HEK293 (cell line): ENCODE measurements around the gene MND1.

Experiments
- CTCF ChIA-PET: fragments of 350-600 bp; formaldehyde crosslinking; extraction: SDS; loops from one replicate; lab custom pipeline; 2021; ENCODE audit warnings: antibody characterized with exemption; lab: Yijun Ruan, JAX
- POLR2A ChIA-PET: fragments of 300-600 bp; formaldehyde crosslinking; extraction: SDS; loops from one replicate; lab custom pipeline; 2020; ENCODE audit warnings: antibody characterized with exemption, inconsistent platforms; lab: Yijun Ruan, JAX
- H3K27ac ChIP-seq: fragments of 200-500 bp; sonication (Bioruptor generic); 2 replicates; pipeline ENCODE4 v1.5.1; 2014; ENCODE audit warnings: low read depth, low read length, control low read depth, inconsistent platforms; ENCODE audit errors: extremely low read depth
- H3K36me3 ChIP-seq, 2 experiments: fragments of 200-500 bp in 1 of 2; sonication (Bioruptor generic) in 1 of 2; 1 replicate in 1 of 2; 2 replicates in 1 of 2; pipeline ENCODE4 v1.5.1; 2014 to 2017; ENCODE audit warnings: inconsistent platforms in 2 of 2, low read length in 2 of 2; ENCODE audit not compliant: control insufficient read depth in 2 of 2, insufficient read depth in 1 of 2
- H3K4me1 ChIP-seq: fragments of 200-500 bp; sonication (Bioruptor generic); 2 replicates; pipeline ENCODE4 v1.5.1; 2014; ENCODE audit warnings: mild to moderate bottlenecking, low read length, inconsistent platforms; ENCODE audit not compliant: control insufficient read depth, insufficient read depth
- H3K4me3 ChIP-seq: 2 replicates; pipeline ENCODE4 v1.5.1; 2011; ENCODE audit warnings: low read depth, mild to moderate bottlenecking, control low read depth, low read length, moderate library complexity
- H3K9me3 ChIP-seq: fragments of 200-500 bp; sonication (Bioruptor generic); 2 replicates; pipeline ENCODE4 v1.5.1; 2014; ENCODE audit warnings: low read depth, low read length, inconsistent platforms; ENCODE audit not compliant: control insufficient read depth, insufficient read depth
- KLF7 ChIP-seq: fragments of 450-650 bp; formaldehyde crosslinking; IDR thresholded peaks from 2 replicates; pipeline ENCODE4 v1.5.1; 2016; ENCODE audit warnings: missing biosample characterization, missing genetic modification characterization, borderline replicate concordance
- PRDM6 ChIP-seq: fragments of 450-650 bp; formaldehyde crosslinking; IDR thresholded peaks from 2 replicates; pipeline ENCODE4 v1.5.1; 2017; ENCODE audit warnings: missing biosample characterization, missing genetic modification characterization
- REST ChIP-seq: fragments of 450-650 bp; formaldehyde crosslinking; IDR thresholded peaks from 2 replicates; pipeline ENCODE4 v1.5.1; 2016; ENCODE audit warnings: missing biosample characterization, missing genetic modification characterization
- SP3 ChIP-seq: fragments of 450-650 bp; formaldehyde crosslinking; IDR thresholded peaks from 2 replicates; pipeline ENCODE4 v1.5.1; 2016; ENCODE audit warnings: missing biosample characterization, missing genetic modification characterization
- SP7 ChIP-seq: fragments of 450-650 bp; formaldehyde crosslinking; IDR thresholded peaks from 2 replicates; pipeline ENCODE4 v1.5.1; 2016; ENCODE audit warnings: missing biosample characterization, missing genetic modification characterization
- YY1 ChIP-seq: fragments of 450-650 bp; formaldehyde crosslinking; IDR thresholded peaks from 2 replicates; pipeline ENCODE4 v1.5.1; 2018; ENCODE audit warnings: missing biosample characterization, missing genetic modification characterization
- ZBTB10 ChIP-seq: fragments of 450-650 bp; formaldehyde crosslinking; IDR thresholded peaks from 2 replicates; pipeline ENCODE4 v1.5.1; 2016; ENCODE audit warnings: missing biosample characterization, missing genetic modification characterization
- ZBTB44 ChIP-seq: fragments of 450-650 bp; IDR thresholded peaks from 2 replicates; pipeline ENCODE4 v1.5.1; 2018; ENCODE audit warnings: missing biosample characterization, mild to moderate bottlenecking, missing genetic modification characterization
- ZBTB6 ChIP-seq: fragments of 450-650 bp; formaldehyde crosslinking; IDR thresholded peaks from 2 replicates; pipeline ENCODE4 v1.5.1; 2017; ENCODE audit warnings: missing biosample characterization, missing genetic modification characterization
- ZNF174 ChIP-seq: fragments of 450-650 bp; formaldehyde crosslinking; IDR thresholded peaks from 2 replicates; pipeline ENCODE4 v1.5.0; 2017; ENCODE audit warnings: missing biosample characterization, mild to moderate bottlenecking, missing genetic modification characterization
- ZNF23 ChIP-seq: fragments of 450-650 bp; formaldehyde crosslinking; IDR thresholded peaks from 2 replicates; pipeline ENCODE4 v1.5.1; 2016; ENCODE audit warnings: missing biosample characterization, missing genetic modification characterization, borderline replicate concordance
- ZNF37A ChIP-seq: fragments of 450-650 bp; IDR thresholded peaks from 2 replicates; pipeline ENCODE4 v1.5.1; 2018; ENCODE audit warnings: missing biosample characterization, missing genetic modification characterization
- ZNF518A ChIP-seq: fragments of 450-650 bp; formaldehyde crosslinking; conservative IDR thresholded peaks from 2 replicates; pipeline ENCODE4 v1.5.1; 2016; ENCODE audit warnings: low read depth, missing biosample characterization, missing genetic modification characterization
- ZNF560 ChIP-seq: fragments of 450-650 bp; formaldehyde crosslinking; IDR thresholded peaks from 2 replicates; pipeline ENCODE4 v1.5.1; 2017; ENCODE audit warnings: missing biosample characterization, missing genetic modification characterization, borderline replicate concordance
- ZNF571 ChIP-seq: fragments of 450-650 bp; formaldehyde crosslinking; IDR thresholded peaks from 2 replicates; pipeline ENCODE4 v1.5.0; 2017; ENCODE audit warnings: missing biosample characterization, missing genetic modification characterization
- ZNF747 ChIP-seq: fragments of 450-650 bp; formaldehyde crosslinking; IDR thresholded peaks from 2 replicates; pipeline ENCODE4 v1.5.1; 2016; ENCODE audit warnings: missing biosample characterization, missing genetic modification characterization
- ZSCAN18 ChIP-seq: fragments of 450-650 bp; formaldehyde crosslinking; IDR thresholded peaks from 2 replicates; pipeline ENCODE4 v1.5.1; 2016; ENCODE audit warnings: missing biosample characterization, missing genetic modification characterization
- ZSCAN5A ChIP-seq: fragments of 450-650 bp; formaldehyde crosslinking; IDR thresholded peaks from 2 replicates; pipeline ENCODE4 v1.5.1; 2016; ENCODE audit warnings: missing biosample characterization, missing genetic modification characterization

The MND1 gene

GRCh38 chr4:153374442-153374841 is 30.0 kb downstream of the MND1 start:
- POLR2A ChIA-PET = no interaction called here
- TF ChIP-seq ZNF174 (tag by site-specific recombination) (no peak), ZNF571 (tag by site-specific recombination) (no peak), KLF7 (tag by site-specific recombination) (no peak), ZNF560 (tag by site-specific recombination) (no peak), YY1 (tag by site-specific recombination) (no peak), ZNF23 (tag by site-specific recombination) (no peak), ZBTB10 (tag by site-specific recombination) (no peak), ZSCAN5A (tag by site-specific recombination) (no peak), SP7 (tag by site-specific recombination) (no peak), SP3 (tag by site-specific recombination) (no peak), REST (tag by site-specific recombination) (no peak), PRDM6 (no peak), ZNF37A (tag by site-specific recombination) (no peak), ZNF747 (tag by site-specific recombination) (no peak), ZSCAN18 (no peak), ZNF518A (tag by site-specific recombination) (no peak), ZBTB44 (tag by site-specific recombination) (no peak), ZBTB6 (tag by site-specific recombination) (no peak)

More at GRCh38 chr4:153374442-153374841, 30.0 kb downstream of the MND1 start:
- H3K4me3 ChIP-seq = no peak overlapping the region
- peaks cover 0 to 27% of the 10 kb centered on the region in 2 experiments; a peak in 2 of 3 replicates for H3K36me3 ChIP-seq
- H3K4me1 ChIP-seq = no peaks in the 10 kb centered on the region
- H3K27ac ChIP-seq = no peak overlapping the region
- CTCF ChIA-PET = interaction anchor here (0.5 to 0.6 kb wide), 2 partner anchors 39 to 222 kb away, joined by 3 to 8 read pairs; no protein-coding TSS in a partner anchor
- no peaks in the 10 kb centered on the region for H3K9me3 ChIP-seq
